NCI-H2196 treated with DMSO at 0.1 percent for 48 hours (cell line): ENCODE results near the gene SLC34A1.

ENCODE experiments used
- DNase-seq: peaks from one replicate; lab custom pipeline; 2025; ENCODE audit not compliant: unreplicated experiment; lab: John Stamatoyannopoulos, UW

The SLC34A1 gene

GRCh38 chr5:177444106-177445051 is 60.1 kb downstream of the SLC34A1 start:
- no peak for DNase-seq

- no peak for DNase-seq
Measured at GRCh38 chr5:177445052-177445916, 61.0 kb downstream of the SLC34A1 start.

- no peak for DNase-seq
Measured at GRCh38 chr5:177445917-177446199, 61.6 kb downstream of the SLC34A1 start.

GRCh38 chr5:177446200-177447065 is 62.2 kb downstream of the SLC34A1 start, which contains the start of gene PRR7:
PRR7 (plus strand) TSS chr5:177446814; CDS start chr5:177455068, 8,254 bp downstream.
- DNase-seq, result peak; percentile 58

GRCh38 chr5:177447066-177447610 is 62.9 kb downstream of the SLC34A1 start:
- DNase-seq, result peak; percentile 69

- peak; percentile 79 for DNase-seq
Measured at GRCh38 chr5:177447611-177448243, 63.5 kb downstream of the SLC34A1 start.
